HEK293 (cell line): Measurements from ENCODE around the gene CFAP46.

Experiments
- CTCF ChIA-PET: fragments of 350-600 bp; formaldehyde crosslinking; extraction: SDS; loops from one replicate; lab custom pipeline; 2021; ENCODE audit warnings: antibody characterized with exemption; lab: Yijun Ruan, JAX
- POLR2A ChIA-PET: fragments of 300-600 bp; formaldehyde crosslinking; extraction: SDS; loops from one replicate; lab custom pipeline; 2020; ENCODE audit warnings: antibody characterized with exemption, inconsistent platforms; lab: Yijun Ruan, JAX
- H3K27ac ChIP-seq: fragments of 200-500 bp; sonication (Bioruptor generic); 2 replicates; pipeline ENCODE4 v1.5.1; 2014; ENCODE audit warnings: low read depth, low read length, control low read depth, inconsistent platforms; ENCODE audit errors: extremely low read depth
- H3K36me3 ChIP-seq, 2 experiments: fragments of 200-500 bp in 1 of 2; sonication (Bioruptor generic) in 1 of 2; 1 replicate in 1 of 2; 2 replicates in 1 of 2; pipeline ENCODE4 v1.5.1; 2014 to 2017; ENCODE audit warnings: inconsistent platforms in 2 of 2, low read length in 2 of 2; ENCODE audit not compliant: control insufficient read depth in 2 of 2, insufficient read depth in 1 of 2
- H3K4me1 ChIP-seq: fragments of 200-500 bp; sonication (Bioruptor generic); 2 replicates; pipeline ENCODE4 v1.5.1; 2014; ENCODE audit warnings: mild to moderate bottlenecking, low read length, inconsistent platforms; ENCODE audit not compliant: control insufficient read depth, insufficient read depth
- H3K4me3 ChIP-seq: 2 replicates; pipeline ENCODE4 v1.5.1; 2011; ENCODE audit warnings: low read depth, mild to moderate bottlenecking, control low read depth, low read length, moderate library complexity
- H3K9me3 ChIP-seq: fragments of 200-500 bp; sonication (Bioruptor generic); 2 replicates; pipeline ENCODE4 v1.5.1; 2014; ENCODE audit warnings: low read depth, low read length, inconsistent platforms; ENCODE audit not compliant: control insufficient read depth, insufficient read depth
- BCL11A ChIP-seq: fragments of 450-650 bp; formaldehyde crosslinking; IDR thresholded peaks from 2 replicates; pipeline ENCODE4 v1.5.1; 2016; ENCODE audit warnings: low read depth, missing biosample characterization, missing genetic modification characterization
- BCL6B ChIP-seq: fragments of 450-650 bp; formaldehyde crosslinking; IDR thresholded peaks from 2 replicates; pipeline ENCODE4 v1.5.1; 2017; ENCODE audit warnings: missing biosample characterization, missing genetic modification characterization
- GLIS2 ChIP-seq: fragments of 450-650 bp; formaldehyde crosslinking; IDR thresholded peaks from 2 replicates; pipeline ENCODE4 v1.5.1; 2016; ENCODE audit warnings: missing biosample characterization, missing genetic modification characterization
- HOXC10 ChIP-seq: sonication (generic); formaldehyde crosslinking; IDR thresholded peaks from 2 replicates; pipeline ENCODE4 v1.8.1; 2023; ENCODE audit warnings: mild to moderate bottlenecking, missing genetic modification reagents
- MYNN ChIP-seq: fragments of 450-650 bp; formaldehyde crosslinking; IDR thresholded peaks from 2 replicates; pipeline ENCODE4 v1.5.1; 2016; ENCODE audit warnings: missing biosample characterization, missing genetic modification characterization, borderline replicate concordance
- TCF7L2 ChIP-seq: IDR thresholded peaks from 2 replicates; pipeline ENCODE4 v1.6.1; 2011; ENCODE audit warnings: low read depth, mild to moderate bottlenecking, inconsistent platforms, low read length, moderate library complexity, borderline replicate concordance
- ZBTB7A ChIP-seq: fragments of 450-650 bp; formaldehyde crosslinking; IDR thresholded peaks from 2 replicates; pipeline ENCODE4 v1.5.1; 2016; ENCODE audit warnings: low read depth, missing biosample characterization, missing genetic modification characterization
- ZNF133 ChIP-seq: fragments of 450-650 bp; formaldehyde crosslinking; IDR thresholded peaks from 2 replicates; pipeline ENCODE4 v1.5.1; 2016; ENCODE audit warnings: missing biosample characterization, missing genetic modification characterization
- ZNF140 ChIP-seq: fragments of 450-650 bp; formaldehyde crosslinking; IDR thresholded peaks from 2 replicates; pipeline ENCODE4 v1.5.1; 2016; ENCODE audit warnings: missing biosample characterization, missing genetic modification characterization
- ZNF155 ChIP-seq: fragments of 450-650 bp; formaldehyde crosslinking; IDR thresholded peaks from 2 replicates; pipeline ENCODE4 v1.5.1; 2016; ENCODE audit warnings: missing biosample characterization, missing genetic modification characterization
- ZNF184 ChIP-seq: fragments of 450-650 bp; IDR thresholded peaks from 2 replicates; pipeline ENCODE4 v1.5.1; 2018; ENCODE audit warnings: missing biosample characterization, mild to moderate bottlenecking, missing genetic modification characterization
- ZNF19 ChIP-seq: fragments of 450-650 bp; formaldehyde crosslinking; IDR thresholded peaks from 2 replicates; pipeline ENCODE4; 2016; ENCODE audit warnings: missing biosample characterization, missing genetic modification characterization, low read depth
- ZNF24 ChIP-seq: fragments of 450-650 bp; formaldehyde crosslinking; IDR thresholded peaks from 2 replicates; pipeline ENCODE4 v1.5.1; 2016; ENCODE audit warnings: missing biosample characterization, missing genetic modification characterization
- ZNF292 ChIP-seq: fragments of 450-650 bp; formaldehyde crosslinking; IDR thresholded peaks from 2 replicates; pipeline ENCODE4 v1.5.1; 2016; ENCODE audit warnings: low read depth, missing biosample characterization, missing genetic modification characterization, borderline replicate concordance
- ZNF311 ChIP-seq: fragments of 450-650 bp; formaldehyde crosslinking; IDR thresholded peaks from 2 replicates; pipeline ENCODE4 v1.5.1; 2017; ENCODE audit warnings: missing biosample characterization, missing genetic modification characterization, borderline replicate concordance
- ZNF398 ChIP-seq: fragments of 450-650 bp; formaldehyde crosslinking; IDR thresholded peaks from 2 replicates; pipeline ENCODE4 v1.5.1; 2017; ENCODE audit warnings: missing biosample characterization, missing genetic modification characterization
- ZNF518A ChIP-seq: fragments of 450-650 bp; formaldehyde crosslinking; conservative IDR thresholded peaks from 2 replicates; pipeline ENCODE4 v1.5.1; 2016; ENCODE audit warnings: low read depth, missing biosample characterization, missing genetic modification characterization
- ZNF529 ChIP-seq: fragments of 450-650 bp; formaldehyde crosslinking; IDR thresholded peaks from 2 replicates; pipeline ENCODE4 v1.5.1; 2017; ENCODE audit warnings: missing genetic modification characterization, missing biosample characterization; ENCODE audit not compliant: insufficient replicate concordance
- ZNF561 ChIP-seq: fragments of 450-650 bp; IDR thresholded peaks from 2 replicates; pipeline ENCODE4 v1.5.1; 2018; ENCODE audit warnings: missing biosample characterization, missing genetic modification characterization, borderline replicate concordance
- ZNF571 ChIP-seq: fragments of 450-650 bp; formaldehyde crosslinking; IDR thresholded peaks from 2 replicates; pipeline ENCODE4 v1.5.0; 2017; ENCODE audit warnings: missing biosample characterization, missing genetic modification characterization
- ZNF843 ChIP-seq: fragments of 450-650 bp; formaldehyde crosslinking; IDR thresholded peaks from 2 replicates; pipeline ENCODE4 v1.5.1; 2016; ENCODE audit warnings: missing biosample characterization, missing genetic modification characterization
- ZSCAN16 ChIP-seq: fragments of 450-650 bp; formaldehyde crosslinking; IDR thresholded peaks from 2 replicates; pipeline ENCODE4 v1.5.1; 2016; ENCODE audit warnings: missing biosample characterization, missing genetic modification characterization
- ZSCAN5A ChIP-seq: fragments of 450-650 bp; formaldehyde crosslinking; IDR thresholded peaks from 2 replicates; pipeline ENCODE4 v1.5.1; 2016; ENCODE audit warnings: missing biosample characterization, missing genetic modification characterization

The CFAP46 gene

GRCh38 chr10:132958883-132959558 lies 16.7 kb upstream of the CFAP46 start (continued):
- TF ChIP-seq ZNF292 (tag by site-specific recombination) (no peak), ZNF571 (tag by site-specific recombination) (no peak), GLIS2 (tag by site-specific recombination) (no peak)

GRCh38 chr10:132957981-132958882 lies 15.9 kb upstream of the CFAP46 start:
- H3K4me1 ChIP-seq = no peaks in the 10 kb centered on the region
- POLR2A ChIA-PET = no interaction called here
- CTCF ChIA-PET = no interaction called here
- no peak for TF ChIP-seq ZSCAN5A (tag by site-specific recombination)
- no peak for TF ChIP-seq BCL6B (tag by site-specific recombination)
- TF ChIP-seq ZNF571 (tag by site-specific recombination) = no peak
- TF ChIP-seq TCF7L2 = no peak
- TF ChIP-seq ZNF140 (tag by site-specific recombination) = no peak
- TF ChIP-seq ZNF561 (tag by site-specific recombination) = no peak
- TF ChIP-seq ZNF518A (tag by site-specific recombination) = no peak
- no peak for TF ChIP-seq ZNF19 (tag by site-specific recombination)
- TF ChIP-seq ZNF311 = no peak
- no peak for TF ChIP-seq GLIS2 (tag by site-specific recombination)
- no peak for TF ChIP-seq ZNF133 (tag by site-specific recombination)
- TF ChIP-seq ZNF24 (tag by site-specific recombination) = no peak
- H3K4me3 ChIP-seq = no peak overlapping the region
- no peak overlapping the region for H3K27ac ChIP-seq
- peaks cover 0 to 2% of the 10 kb centered on the region in 2 experiments; a peak in 2 of 3 replicates for H3K36me3 ChIP-seq
- no peaks in the 10 kb centered on the region for H3K9me3 ChIP-seq

- Histone ChIP-seq H3K4me1 (no peaks in the 10 kb centered on the region), H3K36me3 (no peaks in the 10 kb centered on the region), H3K9me3 (no peaks in the 10 kb centered on the region), H3K27ac (no peak overlapping the region), H3K4me3 (no peak overlapping the region)
- TF ChIP-seq ZNF398 (tag by site-specific recombination) = no peak
- TF ChIP-seq BCL11A (tag by site-specific recombination) = no peak
- no peak for TF ChIP-seq ZSCAN16 (tag by site-specific recombination)
- no peak for TF ChIP-seq ZBTB7A
- TF ChIP-seq ZNF184 = no peak
- TF ChIP-seq ZNF529 (tag by site-specific recombination) = no peak
- no peak for TF ChIP-seq ZNF843 (tag by site-specific recombination)
- TF ChIP-seq MYNN (tag by site-specific recombination) = no peak
- TF ChIP-seq HOXC10 (CRISPR knock-in tag) = no peak
- TF ChIP-seq ZNF155 (tag by site-specific recombination) = no peak
- ChIA-PET CTCF (no interaction called here), POLR2A (no interaction called here)
These were observed 14.8 kb upstream of the CFAP46 start for GRCh38 chr10:132957131-132957530.
